ENCODE data around the gene COIL. TPM values are rescaled to one million over a fixed set of nuclear protein-coding genes. Genes with fewer than 3 reads are reported as not detected.

Gene COIL
- total and polyA plus RNA-seq, 9 of the 15 experiments (the other 6 are each of a cell fraction or from before 2014, with no cell fraction given) = 23.9 to 41.3 (median 28.7) TPM

GRCh38 chr17:56956992-56957391 is 3.9 kb downstream of the COIL start:
- ATAC-seq = no peak
- Histone ChIP-seq H3K9ac (ENCODE audit: insufficient read depth in 1 of 2, low read depth in 2 of 2, low read length in 2 of 2) (no peak overlapping the region), H3K27ac (ENCODE audit: extremely low read depth, low read depth, low read length) (no peak overlapping the region), H3K36me3 (ENCODE audit: control insufficient read depth, insufficient read depth, low read length) (peaks cover 36% of the 10 kb centered on the region), H3K9me3 (replicated peaks; ENCODE audit: control insufficient read depth, insufficient read depth, low read depth, low read length) (no peaks in the 10 kb centered on the region), H3K79me2 (ENCODE audit: control insufficient read depth, insufficient read depth, low read length) (peaks cover 77% of the 10 kb centered on the region), H3K4me1 (replicated peaks in 1 of 2; ENCODE audit: control insufficient read depth in 2 of 2, insufficient read depth in 2 of 2, low read length in 2 of 2) (peaks cover 8 to 10% of the 10 kb centered on the region in 2 experiments; a peak in 4 of 5 replicates), H2AFZ (ENCODE audit: low read depth, low read length) (no peak overlapping the region), H4K20me1 (replicated peaks; ENCODE audit: control insufficient read depth, insufficient read depth, low read length) (no peaks in the 10 kb centered on the region), H3K9me1 (ENCODE audit: control insufficient read depth, insufficient read depth, low read length) (no peaks in the 10 kb centered on the region), H3K4me3 (no peak overlapping the region), H3K4me2 (ENCODE audit: insufficient read depth, low read length) (no peak overlapping the region), H3K27me3 (ENCODE audit: control insufficient read depth in 2 of 2, insufficient read depth in 2 of 2, low read length in 2 of 2) (no peaks in the 10 kb centered on the region)
- 83% methylated on average over 5 of the region's 5 CpGs for WGBS (ENCODE audit: insufficient coverage, low coverage, missing lambda C conversion rate)
- DNase-seq (ENCODE audit: extremely low read depth in 1 of 4, low spot score in 3 of 4) = no peak
- ChIA-PET CTCF (ENCODE audit: low intra/inter-chr PET ratio) (no interaction called here), POLR2A (interaction anchor here (0.7 to 1.3 kb wide), 4 partner anchors 12 to 148 kb away, joined by 3 read pairs; partner anchors contain the start of gene SCPEP1)
- intact Hi-C loops (cut with micrococcal nuclease) (no loop called here), in situ Hi-C loops (cut with MboI) (no loop called here)
- no TSS peak for BruUV-seq (replicated peaks)
- no peak for FAIRE-seq
- TF ChIP-seq SMARCA5 (IDR thresholded peaks at IDR 0.05) = no peak
- TF ChIP-seq CBFB (CRISPR knock-in tag; IDR thresholded peaks at IDR 0.05) = no peak
- TF ChIP-seq ZNF445 (CRISPR knock-in tag; IDR thresholded peaks at IDR 0.05; ENCODE audit: low read depth) = no peak
- no peak for TF ChIP-seq ZSCAN32 (CRISPR knock-in tag; IDR thresholded peaks at IDR 0.05)
- no peak for TF ChIP-seq ZNF639 (CRISPR knock-in tag; conservative IDR thresholded peaks at IDR 0.05 in 1 of 2, IDR thresholded peaks at IDR 0.05 in 1 of 2)
- TF ChIP-seq, protein P1, sequence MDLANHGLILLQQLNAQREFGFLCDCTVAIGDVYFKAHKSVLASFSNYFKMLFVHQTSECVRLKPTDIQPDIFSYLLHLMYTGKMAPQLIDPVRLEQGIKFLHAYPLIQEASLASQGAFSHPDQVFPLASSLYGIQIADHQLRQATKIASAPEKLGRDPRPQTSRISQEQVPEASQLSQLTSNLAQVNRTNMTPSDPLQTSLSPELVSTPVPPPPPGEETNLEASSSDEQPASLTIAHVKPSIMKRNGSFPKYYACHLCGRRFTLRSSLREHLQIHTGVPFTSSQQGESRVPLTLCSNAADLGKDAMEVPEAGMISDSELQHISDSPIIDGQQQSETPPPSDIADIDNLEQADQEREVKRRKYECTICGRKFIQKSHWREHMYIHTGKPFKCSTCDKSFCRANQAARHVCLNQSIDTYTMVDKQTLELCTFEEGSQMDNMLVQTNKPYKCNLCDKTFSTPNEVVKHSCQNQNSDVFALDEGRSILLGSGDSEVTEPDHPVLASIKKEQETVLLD (IDR thresholded peaks at IDR 0.05) = no peak
- no peak for TF ChIP-seq CLOCK (CRISPR knock-in tag; IDR thresholded peaks at IDR 0.05; ENCODE audit: borderline replicate concordance)
- TF ChIP-seq CTCF (IDR thresholded peaks at IDR 0.05 in 2 of 3, conservative IDR thresholded peaks at IDR 0.05 in 1 of 3; ENCODE audit: insufficient read depth in 2 of 3, low read depth in 1 of 3, low read length in 3 of 3) = no peak
- no peak for TF ChIP-seq YBX1 (IDR thresholded peaks at IDR 0.05)
- TF ChIP-seq ELK1 (CRISPR knock-in tag; IDR thresholded peaks at IDR 0.05) = no peak
